Vagina (tissue), 2 donors: Measurements from ENCODE around the gene SCAF8.

ENCODE experiments used
- POLR2AphosphoS5 ChIP-seq, 2 donors: sonication (generic); formaldehyde crosslinking; IDR thresholded peaks; one replicate each; pipeline ENCODE4 v1.9.0; 2017; ENCODE audit warnings: antibody characterized with exemption in 2 of 2, mild to moderate bottlenecking in 2 of 2, low read depth in 1 of 2; ENCODE audit not compliant: insufficient read depth in 1 of 2
- TF ChIP-seq, protein P1 (sequence below), 3 experiments: fragments of 450-650 bp in 2 of 3; fragments of 200-600 bp in 1 of 3; sonication (generic) in 1 of 3; IDR thresholded peaks; one replicate each; pipeline ENCODE4 v1.5.1; 2017 to 2019; ENCODE audit warnings: antibody characterized with exemption in 3 of 3, mild to moderate bottlenecking in 2 of 3, moderate library complexity in 2 of 3

DNA sequence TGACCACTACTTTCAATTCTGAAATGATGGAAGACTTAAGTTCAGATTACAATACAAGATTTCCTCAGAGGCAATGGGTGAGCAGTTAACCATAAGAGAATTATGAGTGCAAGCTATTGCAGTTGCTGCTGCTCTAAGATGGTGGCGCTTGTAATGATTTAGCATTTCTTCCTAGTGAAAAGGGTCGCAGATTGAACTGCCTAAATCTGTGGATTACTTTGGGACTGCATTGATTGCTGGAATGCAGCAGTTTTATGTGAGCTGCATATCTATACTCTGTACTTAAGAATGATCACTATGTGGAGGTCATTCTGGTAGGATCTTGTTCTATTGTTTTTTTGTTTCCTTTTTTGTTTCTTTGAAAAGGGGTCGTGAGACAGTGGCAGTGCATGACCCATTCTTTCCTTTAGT lies 5.3 kb downstream of the SCAF8 start:
- TF ChIP-seq, protein P1, sequence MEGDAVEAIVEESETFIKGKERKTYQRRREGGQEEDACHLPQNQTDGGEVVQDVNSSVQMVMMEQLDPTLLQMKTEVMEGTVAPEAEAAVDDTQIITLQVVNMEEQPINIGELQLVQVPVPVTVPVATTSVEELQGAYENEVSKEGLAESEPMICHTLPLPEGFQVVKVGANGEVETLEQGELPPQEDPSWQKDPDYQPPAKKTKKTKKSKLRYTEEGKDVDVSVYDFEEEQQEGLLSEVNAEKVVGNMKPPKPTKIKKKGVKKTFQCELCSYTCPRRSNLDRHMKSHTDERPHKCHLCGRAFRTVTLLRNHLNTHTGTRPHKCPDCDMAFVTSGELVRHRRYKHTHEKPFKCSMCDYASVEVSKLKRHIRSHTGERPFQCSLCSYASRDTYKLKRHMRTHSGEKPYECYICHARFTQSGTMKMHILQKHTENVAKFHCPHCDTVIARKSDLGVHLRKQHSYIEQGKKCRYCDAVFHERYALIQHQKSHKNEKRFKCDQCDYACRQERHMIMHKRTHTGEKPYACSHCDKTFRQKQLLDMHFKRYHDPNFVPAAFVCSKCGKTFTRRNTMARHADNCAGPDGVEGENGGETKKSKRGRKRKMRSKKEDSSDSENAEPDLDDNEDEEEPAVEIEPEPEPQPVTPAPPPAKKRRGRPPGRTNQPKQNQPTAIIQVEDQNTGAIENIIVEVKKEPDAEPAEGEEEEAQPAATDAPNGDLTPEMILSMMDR (IDR thresholded peaks at IDR 0.05), result no peak
- no peak for TF ChIP-seq POLR2AphosphoS5 (IDR thresholded peaks at IDR 0.05; ENCODE audit: insufficient read depth in 1 of 2, low read depth in 1 of 2)
